Keratinocyte (primary cell): Measurements from ENCODE around the gene DPH6. TPM values are rescaled to one million over a fixed set of nuclear protein-coding genes. Genes with fewer than 3 reads are reported as not detected.

Experiments
- DNase-seq: peaks from one replicate; pipeline ENCODE4 v3.0.0-alpha.2; 2011; ENCODE audit warnings: low read depth, missing footprints, low spot score
- FAIRE-seq: peaks from 2 replicates; lab custom pipeline; 2011; peaks lifted over from hg19 to GRCh38; lab: Jason Lieb, UNC
- H2AFZ ChIP-seq: 2 replicates; pipeline ENCODE4 v1.6.0; 2012; ENCODE audit warnings: low read length, control low read depth, inconsistent platforms; ENCODE audit not compliant: control insufficient read depth
- H3K27ac ChIP-seq: 2 replicates; pipeline ENCODE4 v1.5.1; 2011; ENCODE audit warnings: low read length; ENCODE audit not compliant: control insufficient read depth, insufficient read depth
- H3K27me3 ChIP-seq: 3 replicates; pipeline ENCODE4 v1.6.0; 2011; ENCODE audit warnings: low read length; ENCODE audit not compliant: control insufficient read depth, insufficient read depth; ENCODE audit errors: extremely low read depth
- H3K36me3 ChIP-seq, 2 experiments: 2 replicates in 1 of 2; 3 replicates in 1 of 2; pipeline ENCODE4 v1.5.1; 2011; ENCODE audit warnings: low read length in 2 of 2, mild to moderate bottlenecking in 1 of 2; ENCODE audit not compliant: control insufficient read depth in 2 of 2, insufficient read depth in 2 of 2; ENCODE audit errors: extremely low read depth in 1 of 2
- H3K4me1 ChIP-seq: 3 replicates; pipeline ENCODE4 v1.5.1; 2011; ENCODE audit warnings: low read length; ENCODE audit not compliant: control insufficient read depth, insufficient read depth; ENCODE audit errors: extremely low read depth
- H3K4me2 ChIP-seq: 3 replicates; pipeline ENCODE4 v1.6.0; 2011; ENCODE audit warnings: low read depth, low read length; ENCODE audit not compliant: control insufficient read depth, insufficient read depth; ENCODE audit errors: extremely low read depth
- H3K4me3 ChIP-seq, 3 experiments: fragments of 200-600 bp in 1 of 3; sonication (generic) in 1 of 3; 2 replicates in 2 of 3; 3 replicates in 1 of 3; pipeline ENCODE4 v1.5.1; 2011 to 2016; ENCODE audit warnings: low read length in 3 of 3, mild to moderate bottlenecking in 3 of 3, control low read depth in 2 of 3, inconsistent platforms in 1 of 3, low read depth in 1 of 3, mixed read lengths in 1 of 3, mixed run types in 1 of 3, moderate library complexity in 1 of 3; ENCODE audit not compliant: control insufficient read depth in 2 of 3, insufficient read depth in 2 of 3; ENCODE audit errors: extremely low read depth in 1 of 3
- H3K79me2 ChIP-seq: 2 replicates; pipeline ENCODE4 v1.6.0; 2012; ENCODE audit warnings: low read length; ENCODE audit not compliant: control insufficient read depth, insufficient read depth
- H3K9ac ChIP-seq: 3 replicates; pipeline ENCODE4 v1.6.0; 2011; ENCODE audit warnings: low read length; ENCODE audit not compliant: control insufficient read depth, insufficient read depth; ENCODE audit errors: extremely low read depth
- H3K9me1 ChIP-seq: 3 replicates; pipeline ENCODE4 v1.6.0; 2011; ENCODE audit warnings: low read length; ENCODE audit not compliant: control insufficient read depth, insufficient read depth; ENCODE audit errors: extremely low read depth
- H3K9me3 ChIP-seq: 2 replicates; pipeline ENCODE4 v1.5.1; 2012; ENCODE audit warnings: low read depth, low read length; ENCODE audit not compliant: control insufficient read depth
- H4K20me1 ChIP-seq: 3 replicates; pipeline ENCODE4 v1.6.0; 2011; ENCODE audit warnings: low read length; ENCODE audit not compliant: control insufficient read depth, insufficient read depth; ENCODE audit errors: extremely low read depth
- CTCF ChIP-seq, 3 experiments: IDR thresholded peaks in 1 of 3; conservative IDR thresholded peaks in 1 of 3; optimal IDR thresholded peaks in 1 of 3; 2 replicates in 2 of 3; 3 replicates in 1 of 3; pipeline versions ENCODE3 to v1.5.1; 2011; ENCODE audit warnings: low read length in 3 of 3, mild to moderate bottlenecking in 3 of 3, moderate library complexity in 2 of 3, control low read depth in 1 of 3, inconsistent platforms in 1 of 3; ENCODE audit not compliant: insufficient read depth in 2 of 3; ENCODE audit errors: extremely low read depth in 1 of 3
- EZH2 ChIP-seq: IDR thresholded peaks from one replicate; pipeline ENCODE4 v1.6.1; 2012; ENCODE audit warnings: inconsistent platforms, mild to moderate bottlenecking, low read length, moderate library complexity
- dilution Hi-C: fragments of 300-500 bp; cut with MboI; formaldehyde crosslinking; loops from one replicate; pipeline ENCODE4 v1.7.0; 2020; ENCODE audit warnings: low sequenced_read_pairs; ENCODE audit not compliant: extremely low pct_ligation_motif_present
- polyA plus RNA-seq, 5 experiments: library from polyadenylated mRNA; depleted of rRNA in 3 of 5; stranded (reverse) in 3 of 5; stranded (forward) in 1 of 5; unstranded in 1 of 5; fragments of >200 nt; gene quantifications; 1 replicate in 1 of 5; 2 replicates in 3 of 5; 3 replicates in 1 of 5; pipeline versions ENCODE4 v1.2.1 to v1.2.3, GENCODE V29; 2011 to 2012; ENCODE audit warnings: missing spikeins in 2 of 5, low read depth in 1 of 5, low replicate concordance in 1 of 5

The DPH6 gene
- polyA plus RNA-seq, 1 donor (not counting 4 experiments of a cell fraction or from before 2014, with no cell fraction given) = 13.6 TPM

- Histone ChIP-seq H3K9me1 (no peaks in the 10 kb centered on the region), H3K4me3 (no peak overlapping the region), H3K4me2 (no peak overlapping the region), H2AFZ (no peak overlapping the region), H3K27me3 (no peaks in the 10 kb centered on the region), H3K4me1 (no peaks in the 10 kb centered on the region), H3K27ac (no peak overlapping the region), H3K9ac (no peak overlapping the region), H3K9me3 (no peaks in the 10 kb centered on the region), H3K36me3 (no peaks in the 10 kb centered on the region), H3K79me2 (no peaks in the 10 kb centered on the region), H4K20me1 (no peaks in the 10 kb centered on the region)
- TF ChIP-seq CTCF (optimal IDR thresholded peaks at IDR 0.05 in 1 of 3, IDR thresholded peaks at IDR 0.05 in 1 of 3, conservative IDR thresholded peaks at IDR 0.05 in 1 of 3; ENCODE audit: extremely low read depth in 1 of 3, insufficient read depth in 2 of 3, low read length in 3 of 3) (no peak), EZH2 (no peak)
- DNase-seq (no peak), FAIRE-seq (no peak)
- dilution Hi-C loops = no loop called here
These were observed 100.1 kb downstream of the DPH6 start for GRCh38 chr15:35445891-35446290.

DNA sequence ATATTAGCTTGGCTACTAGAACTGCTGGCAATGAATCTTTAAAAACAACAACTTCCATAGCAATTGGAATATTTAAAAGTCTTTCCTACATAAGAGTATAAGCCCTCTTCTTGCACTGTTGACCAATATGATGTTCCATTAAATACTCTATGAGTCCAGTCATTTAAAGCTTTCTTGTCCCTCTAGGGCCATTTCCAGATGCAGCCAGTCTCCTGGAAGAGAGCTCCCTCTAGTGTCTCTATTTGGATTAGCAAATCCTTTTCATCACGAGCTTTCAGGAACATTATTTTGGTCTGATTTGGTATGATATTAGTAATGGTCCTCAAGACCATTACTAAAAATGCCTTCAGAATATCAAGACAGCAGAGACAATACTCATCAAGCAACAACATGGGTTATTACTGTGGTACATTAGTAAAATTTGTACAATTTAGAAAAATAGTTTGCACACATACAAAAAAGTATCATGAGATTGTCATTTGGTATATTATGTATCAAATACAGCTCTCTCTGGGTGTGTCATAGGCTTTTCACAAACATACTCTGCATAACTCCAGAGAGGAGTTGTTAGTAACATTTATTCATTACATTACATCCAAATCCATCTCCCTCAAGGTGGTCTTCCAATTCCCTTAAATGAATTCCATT is 101.3 kb downstream of the DPH6 start:
- Histone ChIP-seq H3K4me3 (no peak overlapping the region), H3K4me2 (no peak overlapping the region), H4K20me1 (no peaks in the 10 kb centered on the region), H3K9me1 (no peaks in the 10 kb centered on the region), H3K79me2 (no peaks in the 10 kb centered on the region), H3K4me1 (peaks cover 6% of the 10 kb centered on the region), H3K27me3 (no peaks in the 10 kb centered on the region), H2AFZ (no peak overlapping the region), H3K9ac (no peak overlapping the region), H3K9me3 (no peaks in the 10 kb centered on the region), H3K27ac (no peak overlapping the region), H3K36me3 (no peaks in the 10 kb centered on the region)
- peak; percentile 52 to 79 (median 77) for TF ChIP-seq CTCF (optimal IDR thresholded peaks at IDR 0.05 in 1 of 3, IDR thresholded peaks at IDR 0.05 in 1 of 3, conservative IDR thresholded peaks at IDR 0.05 in 1 of 3; ENCODE audit: extremely low read depth in 1 of 3, insufficient read depth in 2 of 3, low read length in 3 of 3)
- no peak for TF ChIP-seq EZH2
- DNase-seq = no peak
- FAIRE-seq = peak; percentile 36
- dilution Hi-C loops = no loop called here
